Fibroblast of upper back skin (primary cell): Measurements from ENCODE around the gene RYR3.

Experiments
- DNase-seq: peaks from one replicate; pipeline ENCODE4 v3.0.0-alpha.2; 2013

RYR3 gene

DNA sequence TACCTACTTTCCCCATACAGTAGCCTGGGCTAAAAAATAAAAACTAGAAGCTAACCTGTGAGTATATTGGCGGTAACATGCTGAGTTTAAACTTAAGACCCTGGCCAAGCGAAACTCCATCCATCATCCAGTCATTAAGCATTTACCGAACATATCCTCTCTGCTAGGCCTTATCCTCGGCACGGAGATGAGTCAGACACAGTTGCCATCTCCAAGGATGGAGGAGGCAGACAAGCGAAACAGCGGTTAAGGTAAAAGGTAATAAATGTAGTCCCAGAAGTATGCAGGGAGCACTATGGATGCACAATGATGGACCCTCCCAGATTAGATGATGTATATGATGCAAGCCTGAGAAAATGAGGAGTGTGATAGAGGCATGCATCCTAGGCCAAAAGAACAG lies 143.6 kb downstream of the RYR3 start:
- DNase-seq: no peak

DNA sequence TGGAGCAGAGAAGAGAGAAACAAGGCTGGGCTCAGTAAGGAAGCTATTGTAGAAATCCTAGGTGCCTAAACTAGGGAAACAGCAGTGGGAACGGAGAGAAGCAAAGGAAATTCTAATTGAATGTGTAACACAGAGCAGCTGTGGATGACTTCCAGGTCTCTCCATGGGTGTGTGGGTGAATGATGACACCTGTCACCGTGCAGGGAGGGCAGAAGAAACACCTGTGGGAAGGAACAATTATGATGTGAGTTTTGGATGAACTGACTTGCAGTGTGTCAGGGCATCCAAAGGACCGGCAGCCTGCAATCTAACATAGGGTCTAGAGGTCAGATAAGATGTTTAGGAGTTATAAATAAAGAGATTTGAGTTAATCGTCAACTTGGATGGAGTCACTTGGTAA lies 144.2 kb downstream of the RYR3 start:
- no peak for DNase-seq

DNA sequence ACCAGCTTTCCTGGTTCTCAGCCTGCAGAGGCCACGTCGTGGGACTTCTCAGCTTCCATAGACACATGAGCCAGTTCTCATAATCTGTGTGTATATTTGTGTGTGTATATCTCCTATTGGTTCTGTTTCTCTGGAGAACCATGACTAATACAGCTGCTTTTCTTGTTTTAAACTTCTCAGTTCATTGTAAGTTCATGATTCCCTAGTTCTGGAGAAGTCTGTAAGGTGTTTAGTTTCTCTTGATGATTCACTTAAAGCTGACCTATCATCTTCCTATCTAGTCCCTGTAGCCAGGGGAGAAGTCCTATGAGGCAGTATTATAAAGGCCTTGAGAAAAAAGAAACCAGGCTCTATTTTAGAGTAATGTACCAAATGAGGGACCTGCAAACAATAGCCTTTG lies 147.7 kb downstream of the RYR3 start:
- no peak for DNase-seq

DNA sequence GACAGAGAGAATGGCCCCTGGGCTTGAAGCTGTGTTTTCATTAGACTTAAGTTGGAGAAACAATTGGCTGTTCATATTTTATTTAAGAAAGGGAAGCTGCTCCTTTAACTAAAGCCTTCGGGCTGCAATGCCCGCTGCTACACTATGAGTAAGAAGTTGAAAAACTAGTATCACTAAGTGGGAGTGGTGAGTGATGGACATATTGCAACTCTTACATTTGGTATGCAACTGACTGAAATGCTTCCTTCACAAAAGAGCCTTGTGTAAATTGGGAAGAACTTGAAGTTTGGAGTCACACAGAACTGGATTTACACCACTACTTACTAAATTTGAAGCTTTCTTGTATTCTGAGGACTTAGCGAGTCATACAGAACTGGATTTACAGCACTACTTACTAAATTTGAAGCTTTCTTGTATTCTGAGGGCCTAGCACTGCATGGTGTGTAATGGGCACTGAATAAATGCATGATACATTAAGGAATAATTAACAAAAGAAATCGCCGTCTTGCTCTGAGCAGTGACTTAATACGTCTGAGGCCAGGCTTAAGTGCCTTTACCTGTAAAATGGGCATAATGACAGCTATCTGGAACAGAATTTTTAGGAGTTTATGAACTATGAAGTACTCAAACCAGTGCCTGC lies 149.5 kb downstream of the RYR3 start:
- no peak for DNase-seq

DNA sequence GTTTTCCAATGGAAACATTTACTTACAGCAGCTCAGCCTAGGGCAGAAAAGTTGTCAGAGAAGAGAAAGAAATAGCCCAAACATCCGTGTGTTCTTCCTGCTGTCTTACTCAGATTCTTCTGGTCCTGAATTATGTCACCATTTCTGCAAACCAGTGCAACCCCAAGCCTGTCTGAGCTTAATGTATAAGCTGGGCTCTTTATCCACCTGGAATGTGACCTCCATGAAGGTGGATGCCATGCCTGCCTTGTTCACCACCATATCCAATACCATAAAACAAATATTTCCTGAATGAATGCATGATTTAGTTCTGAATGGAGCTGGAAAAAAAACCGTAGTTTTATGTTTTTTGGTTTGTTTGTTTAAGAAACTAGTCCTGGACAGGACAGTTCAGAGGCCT lies 150.9 kb downstream of the RYR3 start:
- DNase-seq: no peak

DNA sequence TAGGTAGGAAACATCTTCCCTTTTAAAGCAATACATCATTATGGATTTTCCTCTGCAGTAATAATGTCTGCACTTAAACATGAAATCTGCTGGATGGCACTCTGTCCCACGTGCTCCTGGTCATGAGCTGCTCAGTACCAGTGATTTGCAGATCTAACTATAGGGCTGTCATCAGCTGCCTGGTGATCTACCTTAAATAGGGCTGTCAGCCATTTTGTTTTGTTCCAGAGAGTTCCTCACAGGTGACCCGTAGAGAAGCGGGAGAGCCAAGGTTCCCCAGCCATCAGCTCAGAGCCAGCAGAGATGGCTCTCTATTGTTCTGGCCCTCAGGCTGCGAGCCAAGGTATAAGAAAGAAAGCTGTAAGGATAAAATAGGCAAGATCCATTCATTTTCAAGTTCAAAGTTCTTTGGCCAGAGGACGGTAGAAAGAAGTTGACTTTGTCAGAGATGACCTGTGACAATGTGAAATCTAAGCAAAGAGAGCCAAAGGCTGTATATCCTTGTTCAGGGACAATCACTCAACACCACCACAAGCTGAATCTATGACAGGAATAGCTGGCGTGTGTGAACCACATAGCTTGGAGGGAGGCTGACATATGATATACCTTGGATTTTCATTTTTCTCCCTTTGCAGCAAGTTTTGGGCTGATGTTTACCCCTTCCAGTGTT lies 156.5 kb downstream of the RYR3 start:
- DNase-seq: no peak

DNA sequence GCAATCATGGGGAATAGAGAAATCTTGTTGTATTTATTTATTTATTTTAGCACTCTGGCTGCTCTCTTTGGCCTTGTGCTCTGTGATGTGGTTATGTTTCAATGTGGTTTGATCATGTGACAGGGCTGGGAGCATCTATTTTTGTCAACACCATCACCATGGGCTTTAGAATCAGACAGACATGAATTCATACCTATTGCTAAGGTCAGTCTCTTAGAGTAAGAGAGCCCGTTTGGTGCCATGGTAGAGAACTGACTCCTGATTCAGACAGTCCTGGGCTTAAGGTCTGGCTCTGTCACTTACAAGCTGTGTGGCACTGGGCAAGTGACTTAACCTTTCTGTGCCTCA lies 157.0 kb downstream of the RYR3 start:
- DNase-seq: no peak

DNA sequence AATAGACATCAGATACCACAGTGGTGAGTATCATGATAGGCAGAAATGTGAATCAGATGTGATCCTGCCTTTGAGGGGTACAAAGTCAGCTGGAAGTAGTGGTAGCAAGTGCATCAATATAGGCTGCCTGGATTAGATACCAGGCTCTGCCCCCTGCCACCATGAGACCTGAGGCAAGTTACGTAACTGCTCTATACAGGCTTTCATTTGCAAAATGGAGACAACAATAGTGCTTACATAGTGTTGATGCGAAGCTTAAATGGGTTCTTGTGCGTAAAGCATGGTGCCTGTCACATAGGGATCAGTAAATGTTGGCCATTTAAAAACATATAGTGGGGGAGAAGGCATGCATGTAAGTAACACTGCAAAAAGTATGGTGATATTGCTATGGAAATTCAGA lies 158.0 kb downstream of the RYR3 start:
- no peak for DNase-seq

DNA sequence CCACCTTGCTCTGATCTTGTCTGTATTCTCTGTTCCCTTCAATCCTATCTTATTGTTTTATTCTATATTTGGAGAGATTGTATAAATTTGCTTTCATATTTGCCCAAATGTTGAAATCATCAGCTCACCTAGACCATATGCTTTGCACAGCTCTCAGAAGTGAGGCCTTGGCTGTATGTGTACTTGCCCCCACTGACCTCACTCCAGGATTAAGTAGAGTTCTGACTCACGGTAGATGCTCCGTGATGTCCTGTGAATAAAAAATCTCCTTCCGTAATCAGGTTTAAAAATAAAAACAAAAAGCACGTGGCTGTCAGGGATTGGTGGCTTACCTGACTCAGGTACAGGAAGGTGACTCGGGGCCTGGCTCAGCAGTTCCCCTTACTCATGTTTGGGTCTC lies 162.2 kb downstream of the RYR3 start:
- no peak for DNase-seq

DNA sequence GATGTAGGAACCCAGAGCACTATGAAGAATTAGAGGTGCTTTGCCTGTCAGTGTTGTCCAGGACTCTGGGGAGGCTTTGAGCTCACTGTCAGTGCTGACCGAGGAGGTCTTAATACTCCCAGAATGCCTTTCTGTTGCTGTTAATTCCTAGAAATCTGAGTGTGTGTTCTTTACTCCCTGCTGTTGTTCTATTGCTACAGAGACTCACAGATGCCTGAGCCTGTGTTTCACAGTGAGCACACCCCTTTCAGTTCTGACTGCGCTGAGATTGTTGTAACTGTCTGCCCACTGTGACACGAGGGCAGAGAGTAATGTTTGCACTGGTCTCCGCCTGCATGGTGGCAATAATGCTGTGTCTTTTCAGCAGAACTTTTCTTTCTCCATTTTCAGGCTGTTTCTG lies 162.9 kb downstream of the RYR3 start:
- no peak for DNase-seq

DNA sequence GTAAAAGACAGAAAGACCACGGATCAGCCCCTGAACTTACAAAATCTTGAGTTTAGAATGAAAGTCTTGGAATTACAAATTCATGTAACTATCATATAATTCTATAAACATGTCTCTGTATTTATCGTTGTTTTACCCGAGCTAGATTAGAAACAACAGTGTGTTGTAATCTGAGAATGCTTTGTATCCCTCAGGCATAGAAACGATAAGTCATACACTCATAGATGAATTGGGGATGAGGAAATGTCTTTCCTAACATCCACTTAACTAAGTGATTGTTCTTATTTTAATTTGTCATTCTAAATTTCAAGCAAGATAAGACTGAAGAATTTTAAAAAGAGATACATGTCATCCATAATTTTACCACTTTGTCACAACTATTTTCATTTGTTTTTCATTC lies 165.3 kb downstream of the RYR3 start:
- DNase-seq: no peak

DNA sequence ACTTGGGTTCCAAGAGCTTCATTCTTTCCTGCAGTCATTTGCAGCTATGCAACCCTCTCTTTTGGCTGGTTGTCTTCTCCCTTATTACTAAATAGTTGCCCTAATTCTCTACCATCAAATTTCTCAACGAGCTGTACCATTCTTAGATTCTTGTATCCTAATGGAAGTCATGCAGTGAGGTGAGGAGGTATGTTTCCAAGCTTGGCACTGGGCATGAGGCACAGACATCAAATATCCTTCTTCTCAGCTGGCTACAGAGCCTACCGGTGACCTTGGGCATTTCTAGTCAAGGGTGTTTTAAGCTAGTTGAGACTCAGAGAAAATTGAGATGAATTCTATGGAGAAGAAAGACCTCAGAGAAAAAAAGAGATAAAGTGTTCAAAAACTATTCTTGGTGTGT lies 166.1 kb downstream of the RYR3 start:
- no peak for DNase-seq

DNA sequence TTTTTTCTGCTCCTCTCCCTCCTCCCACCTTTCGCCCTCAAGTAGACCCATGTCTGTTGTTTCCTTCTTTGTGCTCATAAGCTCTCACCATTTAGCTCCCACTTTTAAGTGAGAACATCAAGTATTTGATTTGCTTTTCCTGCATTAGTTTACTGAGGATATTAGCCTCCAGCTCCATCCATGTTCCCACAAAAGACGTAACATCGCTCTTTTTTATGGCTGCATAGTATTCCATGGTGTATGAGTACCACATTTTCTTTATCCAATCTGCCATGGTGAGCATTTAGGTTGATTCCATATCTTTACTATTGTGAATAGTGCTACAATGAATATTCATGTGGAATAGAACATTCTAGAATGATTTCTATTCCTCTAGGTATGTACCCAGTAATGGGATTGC lies 178.6 kb downstream of the RYR3 start:
- no peak for DNase-seq

DNA sequence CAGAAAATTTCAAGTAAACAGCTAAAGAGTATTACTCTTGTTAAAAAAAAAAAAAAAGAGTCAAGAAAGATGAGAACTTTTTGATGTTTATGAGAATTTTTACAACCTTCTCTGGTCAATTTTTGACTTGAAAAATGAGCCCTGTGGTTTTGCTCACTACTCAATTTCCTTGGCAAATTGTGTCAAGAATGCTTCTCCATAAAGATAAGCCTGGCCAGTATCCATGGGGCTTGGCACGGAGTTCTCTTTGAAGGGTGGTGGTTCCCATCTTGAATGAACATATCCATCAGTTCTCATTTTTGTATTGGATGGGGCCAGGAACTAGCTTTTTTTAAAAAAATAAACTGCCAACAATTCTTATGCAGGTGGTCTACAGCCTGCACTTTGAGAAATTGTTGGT lies 179.9 kb downstream of the RYR3 start:
- DNase-seq: no peak

DNA sequence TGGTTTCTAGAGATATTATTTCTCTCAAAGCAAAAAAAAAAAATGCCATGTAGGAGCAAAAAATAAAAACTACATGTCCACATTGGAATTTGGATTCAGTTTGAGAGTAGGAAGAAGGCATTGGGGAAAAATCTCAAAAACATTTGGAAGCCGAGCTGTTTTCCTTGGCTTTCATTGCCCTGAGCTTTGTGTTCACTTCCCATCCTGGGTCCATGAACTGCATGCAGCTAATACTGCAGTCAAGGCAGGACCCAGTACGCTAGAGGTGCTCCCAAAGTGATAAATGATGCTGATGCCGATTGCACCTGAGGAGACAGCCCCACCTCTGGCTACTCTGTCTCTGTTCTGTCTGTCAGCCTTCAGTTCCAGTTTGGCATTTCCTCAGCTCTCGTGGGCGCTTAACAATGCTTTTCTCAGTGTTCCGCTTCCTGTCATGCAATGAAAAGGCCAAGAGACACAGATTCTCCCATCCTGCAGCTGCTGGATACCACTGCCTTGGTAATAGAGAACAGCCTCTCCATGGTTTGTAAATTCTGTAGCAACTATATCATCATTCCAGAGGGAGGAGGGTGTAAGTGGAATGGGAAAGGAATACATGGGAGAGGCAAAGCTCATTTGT lies 181.8 kb downstream of the RYR3 start:
- DNase-seq: no peak

DNA sequence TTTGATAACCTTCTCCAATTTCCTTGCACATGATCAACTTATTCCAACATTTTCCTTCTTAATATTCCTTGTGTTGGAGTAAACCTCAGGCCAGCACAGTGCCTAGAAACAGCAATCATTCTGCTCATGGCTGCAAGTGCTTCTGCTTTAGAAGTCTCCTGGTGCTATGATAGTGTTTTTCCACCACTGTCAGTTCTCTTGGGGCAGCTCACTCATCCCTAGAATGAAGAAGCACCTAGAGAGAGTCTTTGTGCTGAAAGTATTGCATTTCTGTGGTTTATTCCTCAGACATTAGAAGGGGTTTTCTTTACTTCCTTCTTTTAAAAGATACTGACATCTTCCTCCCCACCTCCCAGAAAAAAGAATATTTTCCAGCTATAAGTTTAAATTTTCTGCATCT lies 183.5 kb downstream of the RYR3 start:
- no peak for DNase-seq

DNA sequence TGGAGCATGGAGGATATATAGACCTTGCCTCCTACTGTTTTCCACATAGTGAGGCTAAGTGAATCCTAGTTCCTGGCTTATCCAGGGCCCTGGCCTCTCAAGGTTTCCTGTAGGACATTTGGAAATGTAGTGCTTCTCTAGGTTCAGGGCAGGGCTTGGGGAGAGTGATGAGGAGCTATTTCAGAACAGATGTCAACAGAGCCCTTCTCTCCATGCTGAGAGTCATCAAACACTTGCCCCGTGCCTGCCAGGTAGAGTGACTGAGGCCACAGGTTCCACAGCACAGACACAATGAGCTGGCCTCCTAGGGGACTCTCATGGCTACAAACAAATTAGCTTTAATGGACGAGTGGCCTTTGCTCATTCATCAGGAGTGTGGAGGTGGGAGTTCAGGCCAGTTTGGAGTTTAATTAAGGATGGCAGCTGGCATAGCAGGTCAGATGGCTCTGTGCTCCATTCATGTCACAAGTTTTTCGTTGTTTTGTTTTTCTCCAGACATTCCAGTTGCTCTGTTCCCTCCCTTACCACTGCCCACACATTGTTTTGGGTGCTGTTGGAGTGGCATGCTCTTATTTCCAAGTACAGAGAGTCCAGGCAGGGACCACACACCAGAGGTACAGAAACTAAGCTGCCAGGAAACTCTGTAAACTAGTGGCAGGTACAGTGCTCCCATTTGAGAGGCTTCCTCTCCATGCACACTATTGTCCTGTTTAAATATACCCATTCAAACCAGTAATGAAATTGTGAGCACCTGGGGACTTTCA lies 189.8 kb downstream of the RYR3 start:
- DNase-seq: no peak

DNA sequence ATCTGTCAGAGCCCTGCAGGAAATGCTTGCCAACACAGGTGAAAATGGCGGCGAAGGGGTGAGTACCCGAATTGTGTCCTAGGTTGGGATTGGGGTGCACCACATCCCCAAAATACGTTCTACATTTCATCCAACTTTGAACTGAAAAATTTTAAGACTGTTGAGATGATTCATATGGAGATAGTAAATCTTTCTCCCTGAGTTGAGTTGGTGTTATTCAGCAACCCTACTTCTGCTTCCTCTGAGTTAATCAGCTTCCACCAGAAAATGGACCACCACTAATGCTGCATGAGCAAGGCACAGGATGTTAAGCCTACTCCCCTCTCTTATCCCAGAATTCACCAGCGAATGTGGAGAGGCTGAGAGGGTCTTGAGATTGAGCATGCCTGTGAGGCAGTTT lies 192.9 kb downstream of the RYR3 start:
- DNase-seq: no peak

DNA sequence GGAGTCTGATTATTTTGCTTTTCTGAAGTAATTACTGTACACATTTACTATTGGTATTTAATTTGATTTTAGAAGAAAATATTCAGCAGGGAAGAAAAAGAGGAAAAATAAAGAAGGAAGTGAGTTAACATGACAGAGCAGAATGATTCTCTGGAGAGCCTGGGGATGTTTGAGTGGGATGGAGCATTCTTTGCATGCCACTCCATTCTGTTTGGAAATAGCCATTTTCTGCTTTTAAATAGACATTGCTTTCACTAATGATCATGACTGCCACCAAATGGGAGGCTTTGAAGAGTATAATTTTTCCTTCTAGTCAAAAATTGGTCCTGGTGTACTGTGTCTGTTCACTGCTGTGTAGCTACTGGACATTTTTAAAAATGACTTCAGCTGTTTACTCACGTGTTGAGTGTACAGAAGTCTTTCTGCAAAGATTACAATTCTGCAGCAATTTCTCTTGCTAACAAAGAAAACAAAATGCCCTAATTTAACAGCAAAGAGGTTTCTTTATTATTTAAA lies 196.1 kb downstream of the RYR3 start:
- no peak for DNase-seq

DNA sequence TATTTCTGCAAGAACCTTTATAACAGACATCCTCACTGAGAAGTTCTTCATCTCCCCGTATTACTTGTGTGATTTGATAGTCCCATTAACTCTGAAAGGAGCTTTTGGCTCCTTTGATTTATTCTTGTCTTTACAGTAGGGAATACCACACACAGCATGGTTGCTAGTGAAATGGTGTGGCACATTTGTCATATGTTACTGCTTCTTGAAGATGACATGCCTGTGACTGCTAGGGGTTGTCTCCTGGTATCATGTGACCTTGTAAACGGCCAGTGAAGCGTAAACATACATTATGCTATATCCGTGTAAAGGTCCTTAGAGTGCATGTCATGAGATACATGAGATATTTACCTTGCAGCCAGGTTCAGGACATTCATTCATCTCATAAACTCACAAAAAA lies 197.9 kb downstream of the RYR3 start:
- DNase-seq: no peak

DNA sequence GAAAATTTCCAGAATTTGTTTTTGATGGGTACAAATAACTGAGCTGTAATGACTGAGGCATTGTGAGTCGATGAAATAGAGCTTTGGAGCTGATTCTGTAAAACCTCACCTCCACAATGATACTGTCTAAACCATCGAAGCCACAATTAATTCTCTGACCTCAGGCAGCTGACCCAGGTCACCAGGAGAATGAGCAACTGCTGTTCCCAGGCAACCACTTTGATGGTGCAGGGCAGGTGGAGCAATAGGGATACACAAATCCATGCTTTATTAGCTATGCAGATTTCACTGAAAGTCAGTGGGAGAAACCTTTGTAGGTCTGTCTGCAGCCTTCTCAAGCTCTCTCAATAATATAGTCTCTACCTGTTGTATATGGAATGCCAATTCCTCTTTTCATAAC lies 204.4 kb downstream of the RYR3 start:
- no peak for DNase-seq

DNA sequence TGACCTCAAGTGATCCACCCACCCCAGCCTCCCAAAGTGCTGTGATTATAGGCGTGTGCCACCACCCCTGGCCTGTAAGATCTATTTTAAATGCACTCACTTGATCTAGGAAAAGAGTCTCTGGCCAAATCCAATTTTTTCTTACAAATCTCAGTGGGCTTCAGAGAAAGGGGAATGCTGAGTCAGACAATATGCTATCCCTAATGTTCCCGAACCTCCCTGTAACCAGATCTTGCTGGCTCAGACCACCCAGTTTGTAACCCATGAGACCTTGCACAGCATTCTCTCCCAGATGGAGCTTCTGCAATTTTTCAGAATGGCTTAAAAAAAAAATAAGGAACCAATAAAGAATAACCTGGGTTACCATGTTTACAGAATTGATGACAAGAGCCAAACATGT lies 205.8 kb downstream of the RYR3 start:
- DNase-seq: no peak

DNA sequence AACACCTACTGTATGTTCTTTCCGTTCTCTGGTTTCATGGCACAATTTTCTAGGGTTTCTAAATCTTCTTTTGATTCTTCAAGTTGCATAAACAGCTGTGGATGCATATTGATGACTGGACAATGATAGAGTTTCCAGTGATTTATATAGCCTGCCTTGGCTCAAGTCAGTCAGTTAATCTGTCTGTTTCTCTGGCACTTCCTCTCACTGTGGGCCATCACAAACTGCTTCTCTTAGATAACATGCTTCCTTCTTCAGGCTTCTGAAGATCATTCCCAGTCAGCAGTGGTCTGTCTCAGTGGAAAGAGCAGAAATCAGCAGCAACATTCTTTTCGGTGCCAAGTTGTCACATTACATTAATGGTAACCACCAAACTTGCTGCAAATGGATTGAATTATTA lies 207.2 kb downstream of the RYR3 start:
- DNase-seq: no peak

DNA sequence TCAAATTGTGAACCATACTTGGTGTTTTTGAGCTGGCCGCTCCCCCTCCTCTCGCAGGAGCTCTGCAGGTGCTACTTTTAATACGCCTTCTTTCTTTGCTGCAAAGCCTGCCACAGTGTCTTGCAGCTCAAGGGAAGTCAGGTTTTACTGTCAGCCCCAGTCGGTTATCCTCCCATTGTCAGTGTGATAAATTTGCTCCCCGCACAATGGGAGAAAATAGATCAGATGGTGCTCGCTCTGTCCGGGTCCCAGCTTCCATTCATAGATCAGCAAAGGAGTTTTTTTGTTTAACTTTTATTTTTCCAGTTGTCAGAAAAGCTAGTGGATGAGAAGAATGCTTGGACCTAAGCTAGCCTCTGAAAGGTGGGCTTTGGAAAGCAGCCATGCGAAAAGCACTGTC lies 207.7 kb downstream of the RYR3 start:
- DNase-seq: no peak
